NT2/D1 (cell line): Measurements from ENCODE around the gene RAP1A.

Experiments used
- SUZ12 ChIP-seq: IDR thresholded peaks from 2 replicates; pipeline ENCODE4 v1.6.1; 2011; ENCODE audit not compliant: insufficient read length, insufficient read depth; ENCODE audit errors: extremely low read depth
- YY1 ChIP-seq: IDR thresholded peaks from 2 replicates; pipeline ENCODE4 v1.6.1; 2011; ENCODE audit not compliant: insufficient read length, insufficient read depth
- ZNF274 ChIP-seq: IDR thresholded peaks from 2 replicates; pipeline ENCODE4 v1.6.1; 2011; ENCODE audit warnings: mild to moderate bottlenecking, low read depth, low read length

DNA sequence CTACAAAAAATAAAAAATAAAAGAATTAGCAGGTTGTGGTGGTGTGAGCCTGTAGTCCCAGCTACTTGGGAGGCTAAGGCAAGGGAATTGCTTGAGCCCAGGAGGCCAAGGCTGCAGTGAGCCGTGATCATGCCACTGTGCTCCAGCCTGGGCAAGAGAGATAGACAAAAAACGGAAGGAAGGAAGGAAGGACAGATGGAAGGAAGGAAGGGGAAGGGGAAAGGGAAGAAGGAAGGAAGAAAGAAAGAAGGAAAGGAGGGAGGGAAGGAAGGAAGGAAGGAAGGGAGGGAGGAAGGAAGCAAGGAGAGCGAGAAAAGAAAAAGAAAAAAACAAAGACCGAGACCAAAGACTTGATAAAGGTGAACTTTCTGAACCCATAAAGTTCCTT, 25.3 kb upstream of the RAP1A start:
- no peak for TF ChIP-seq YY1
- no peak for TF ChIP-seq ZNF274
- no peak for TF ChIP-seq SUZ12
